ENCODE measurements around the gene ASXL1. TPM values are rescaled to one million over a fixed set of nuclear protein-coding genes. Genes with fewer than 3 reads are reported as not detected.

The ASXL1 gene
- total and polyA plus RNA-seq, 10 of the 15 experiments (the other 5 are each of a cell fraction or from before 2014, with no cell fraction given) = 11.0 to 87.6 (median 56.8) TPM

DNA sequence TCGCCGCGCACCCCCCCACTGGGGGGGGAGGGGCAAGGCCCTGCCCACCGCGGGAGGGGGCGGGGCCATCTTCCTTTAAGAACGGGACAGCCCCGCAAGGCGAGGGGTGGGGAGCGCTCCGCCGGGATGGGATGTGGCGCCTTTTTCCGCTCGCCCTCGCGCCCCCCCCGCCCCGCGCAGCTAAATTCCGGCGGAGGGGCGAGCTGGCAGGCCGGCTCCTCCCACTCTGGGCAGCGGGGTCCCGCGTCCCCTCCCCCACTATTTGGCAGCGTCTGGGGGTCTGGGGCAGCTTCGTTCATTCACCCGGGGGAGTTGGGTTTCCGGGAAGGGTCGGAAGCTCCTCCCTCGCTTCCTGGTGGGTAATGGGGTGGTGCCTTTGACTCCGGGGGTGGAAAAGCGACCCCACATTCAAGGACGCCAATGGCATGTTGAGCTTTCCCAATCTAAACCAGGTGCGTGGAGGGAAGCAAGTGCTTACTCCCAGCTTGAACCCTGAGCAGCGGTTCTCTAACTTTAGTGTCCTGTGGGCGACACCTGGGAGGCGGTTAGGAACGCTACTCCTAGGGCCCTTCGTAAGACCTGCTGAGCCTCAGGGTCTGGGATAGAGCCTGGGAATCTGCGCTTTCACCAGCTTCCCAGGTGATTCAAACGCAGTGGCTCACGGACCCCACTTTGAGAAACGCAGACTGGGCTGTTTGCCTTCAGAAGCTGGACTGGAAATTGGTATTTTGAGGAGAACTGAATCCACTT, 927 bp downstream of the ASXL1 start (continued):
- TF ChIP-seq ZNF592 (IDR thresholded peaks at IDR 0.05) (no peak), BACH1 (IDR thresholded peaks at IDR 0.05; ENCODE audit: borderline replicate concordance) (no peak), KLF5 (IDR thresholded peaks at IDR 0.05; ENCODE audit: partially characterized antibody) (no peak), SREBF2 (IDR thresholded peaks at IDR 0.05; ENCODE audit: low read length) (no peak), PKNOX1 (IDR thresholded peaks at IDR 0.05) (no peak), ZNF622 (IDR thresholded peaks at IDR 0.05) (no peak), RB1 (IDR thresholded peaks at IDR 0.05; ENCODE audit: borderline replicate concordance) (peak; percentile 76; the same call in 1 of the 2 replicates), MLLT1 (IDR thresholded peaks at IDR 0.05) (0 out of 2 replicates have a peak, but pooled peaks have one; percentile 28), RFX5 (IDR thresholded peaks at IDR 0.05; ENCODE audit: low read depth, low read length) (no peak), FOS (IDR thresholded peaks at IDR 0.05; ENCODE audit: borderline replicate concordance, extremely low read depth, insufficient read length) (no peak), CEBPZ (IDR thresholded peaks at IDR 0.05; ENCODE audit: low read depth, low read length) (no peak), FOXM1 (IDR thresholded peaks at IDR 0.05; ENCODE audit: low read depth, low read length) (no peak), POLR2AphosphoS5 (IDR thresholded peaks at IDR 0.05; ENCODE audit: low read length) (peak; percentile 52), BCL3 (IDR thresholded peaks at IDR 0.05; ENCODE audit: borderline replicate concordance, insufficient read depth, low read depth, low read length, poor library complexity, severe bottlenecking) (no peak), BCL11A (IDR thresholded peaks at IDR 0.05; ENCODE audit: low read depth, low read length) (no peak), GABPA (IDR thresholded peaks at IDR 0.05; ENCODE audit: low read depth) (no peak), SIN3A (IDR thresholded peaks at IDR 0.05; ENCODE audit: low read depth, low read length) (no peak), LARP7 (IDR thresholded peaks at IDR 0.05) (peak; percentile 46), SUZ12 (IDR thresholded peaks at IDR 0.05; ENCODE audit: unreplicated experiment) (no peak)
